ENCODE measurements around the gene GPBAR1. TPM values are rescaled to one million over a fixed set of nuclear protein-coding genes. Genes with fewer than 3 reads are reported as not detected.

The GPBAR1 gene
- polyA plus RNA-seq, 3 donors = 26.0 to 181 (median 143) TPM

- peak overlapping the region; percentile 90 to 100 (median 99) for H3K27ac Mint-ChIP-seq
- H3K4me1 Mint-ChIP-seq = peaks cover 66% of the 10 kb centered on the region
- H3K9me3 ChIP-seq (replicated peaks in 1 of 2; ENCODE audit: control insufficient read depth in 1 of 2, insufficient read depth in 1 of 2, low read length in 2 of 2) = no peaks in the 10 kb centered on the region
- intact Hi-C loops (cut with micrococcal nuclease) = loop anchor here in 1 of 2 donors (5.0 kb wide), 2 partner anchors 39 to 179 kb away; partner anchors contain the start of gene CTDSP1
- H3K27me3 ChIP-seq (ENCODE audit: control insufficient read depth in 2 of 2, insufficient read depth in 2 of 2, low read length in 2 of 2) = no peaks in the 10 kb centered on the region
- H3K27ac ChIP-seq (ENCODE audit: low read depth in 1 of 2, low read length in 2 of 2) = peak overlapping the region; percentile 88 to 97
- H3K4me2 ChIP-seq (replicated peaks; ENCODE audit: extremely low read depth, low read length, poor library complexity, severe bottlenecking) = peak overlapping the region; percentile 93
- no peak for TF ChIP-seq CTCF (IDR thresholded peaks at IDR 0.05)
- H3K27me3 Mint-ChIP-seq (ENCODE audit: low read depth in 3 of 3) = no peaks in the 10 kb centered on the region
- no peak overlapping the region for H2AFZ ChIP-seq (ENCODE audit: insufficient read depth, low read depth, low read length, poor library complexity, severe bottlenecking)
- WGBS (ENCODE audit: insufficient coverage) = no CpG with 5 or more reads among the region's 4 CpGs
- peak; percentile 48 to 85 (median 66) for DNase-seq
- H3K79me2 ChIP-seq (ENCODE audit: insufficient read depth, low read length) = peaks cover 77% of the 10 kb centered on the region
- H3K4me3 ChIP-seq (replicated peaks in 1 of 3; ENCODE audit: low read depth in 2 of 3, low read length in 3 of 3) = peak overlapping the region; percentile 78 to 99 (median 99)
- peaks cover 67 to 77% of the 10 kb centered on the region in 2 donors for H3K4me1 ChIP-seq (ENCODE audit: control insufficient read depth in 1 of 2, insufficient read depth in 2 of 2, low read length in 2 of 2)
- peaks cover 13 to 33% of the 10 kb centered on the region in 2 donors for H3K36me3 ChIP-seq (replicated peaks in 1 of 2; ENCODE audit: control insufficient read depth in 1 of 2, insufficient read depth in 2 of 2, low read length in 2 of 2)
- peak overlapping the region; percentile 91 to 95 for H3K4me3 Mint-ChIP-seq
- peaks cover 0 to 1% (median 0%) of the 10 kb centered on the region in 7 donors for H3K9me3 Mint-ChIP-seq
- peak overlapping the region; percentile 99 for H3K9ac ChIP-seq (ENCODE audit: insufficient read depth, low read length, poor library complexity, severe bottlenecking)
- H4K20me1 ChIP-seq (ENCODE audit: insufficient read depth, low read length) = peaks cover 64% of the 10 kb centered on the region
- peaks cover 28 to 29% of the 10 kb centered on the region in 2 donors for H3K36me3 Mint-ChIP-seq
Observed at GRCh38 chr2:218218268-218219185, 42.3 kb upstream of the GPBAR1 start.

GRCh38 chr2:218219934-218220333, 40.9 kb upstream of the GPBAR1 start:
- Mint-ChIP-seq H3K4me1 (peaks cover 69% of the 10 kb centered on the region), H3K27ac (peak overlapping the region; percentile 0 to 100 (median 88)), H3K27me3 (ENCODE audit: low read depth in 3 of 3) (no peaks in the 10 kb centered on the region), H3K36me3 (peaks cover 41 to 42% of the 10 kb centered on the region in 2 donors), H3K9me3 (no peaks in the 10 kb centered on the region), H3K4me3 (peak overlapping the region; percentile 91 to 95)
- H2AFZ ChIP-seq (ENCODE audit: insufficient read depth, low read depth, low read length, poor library complexity, severe bottlenecking) = no peak overlapping the region
- peak overlapping the region; percentile 78 to 99 (median 99) for H3K4me3 ChIP-seq (replicated peaks in 1 of 3; ENCODE audit: low read depth in 2 of 3, low read length in 3 of 3)
- H3K4me1 ChIP-seq (ENCODE audit: control insufficient read depth in 1 of 2, insufficient read depth in 2 of 2, low read length in 2 of 2) = peaks cover 66 to 81% of the 10 kb centered on the region in 2 donors
- H3K27ac ChIP-seq (ENCODE audit: low read depth in 1 of 2, low read length in 2 of 2) = peak overlapping the region in 1 of 2 donors; percentile 97
- no peak for DNase-seq
- WGBS (ENCODE audit: insufficient coverage) = no CpG with 5 or more reads among the region's 2 CpGs
- peaks cover 78% of the 10 kb centered on the region for H4K20me1 ChIP-seq (ENCODE audit: insufficient read depth, low read length)
- no peaks in the 10 kb centered on the region for H3K27me3 ChIP-seq (ENCODE audit: control insufficient read depth in 2 of 2, insufficient read depth in 2 of 2, low read length in 2 of 2)
- no peak for TF ChIP-seq CTCF (IDR thresholded peaks at IDR 0.05)
- peak overlapping the region; percentile 93 for H3K4me2 ChIP-seq (replicated peaks; ENCODE audit: extremely low read depth, low read length, poor library complexity, severe bottlenecking)
- H3K9me3 ChIP-seq (replicated peaks in 1 of 2; ENCODE audit: control insufficient read depth in 1 of 2, insufficient read depth in 1 of 2, low read length in 2 of 2) = no peaks in the 10 kb centered on the region
- H3K9ac ChIP-seq (ENCODE audit: insufficient read depth, low read length, poor library complexity, severe bottlenecking) = peak overlapping the region; percentile 99
- H3K36me3 ChIP-seq (replicated peaks in 1 of 2; ENCODE audit: control insufficient read depth in 1 of 2, insufficient read depth in 2 of 2, low read length in 2 of 2) = peaks cover 25 to 47% of the 10 kb centered on the region in 2 donors
- H3K79me2 ChIP-seq (ENCODE audit: insufficient read depth, low read length) = peaks cover 91% of the 10 kb centered on the region
- intact Hi-C loops (cut with micrococcal nuclease) = loop anchor here (5.0 kb wide), 3 partner anchors 37 to 177 kb away; partner anchors contain the start of genes CTDSP1 (in 1 of the 2) and GPBAR1 (in 1 of the 2)
